OCI-LY3 (cell line): ENCODE results near the gene PTPRN2.

Source experiments
- EZH2phosphoT487 ChIP-seq: fragments of 200-600 bp; shearing (Covaris generic); IDR thresholded peaks from 2 replicates; pipeline ENCODE4 v1.6.1; 2018; ENCODE audit warnings: antibody characterized with exemption, mixed run types, low read depth
- TF ChIP-seq, protein P1 (sequence below): fragments of 200-600, 300-600 bp; sonication (generic); IDR thresholded peaks from 2 replicates; pipeline ENCODE4 v1.5.1; 2014; ENCODE audit warnings: antibody characterized with exemption, low read length, low read depth

DNA sequence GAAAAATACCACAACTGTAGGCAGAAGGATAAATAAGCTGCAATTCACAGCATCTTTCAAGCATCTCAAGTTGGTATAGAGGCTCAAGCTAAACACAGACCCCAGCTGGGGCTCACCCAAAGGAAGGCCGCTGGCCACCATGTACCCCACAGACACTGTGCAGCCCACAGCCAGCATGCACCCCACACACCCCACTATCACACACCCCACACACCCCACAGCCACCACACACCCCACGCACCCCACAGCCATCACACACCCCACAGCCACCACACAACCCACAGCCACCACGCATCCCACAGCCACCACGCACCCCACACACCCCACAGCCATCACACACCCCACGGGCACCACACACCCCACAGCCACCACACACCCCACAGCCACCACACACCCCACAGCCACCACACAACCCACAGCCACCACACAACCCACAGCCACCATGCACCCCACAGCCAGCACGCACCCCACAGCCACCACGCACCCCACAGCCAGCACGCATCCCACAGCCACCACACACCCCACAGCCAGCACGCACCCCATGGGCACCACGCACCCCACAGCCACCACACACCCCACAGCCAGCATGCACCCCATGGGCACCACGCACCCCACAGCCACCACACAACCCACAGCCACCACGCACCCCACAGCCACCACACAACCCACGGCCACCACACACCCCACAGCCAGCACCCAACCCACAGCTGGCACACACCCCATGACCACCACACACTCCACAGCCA is 1036.1 kb downstream of the PTPRN2 start:
- TF ChIP-seq, protein P1, sequence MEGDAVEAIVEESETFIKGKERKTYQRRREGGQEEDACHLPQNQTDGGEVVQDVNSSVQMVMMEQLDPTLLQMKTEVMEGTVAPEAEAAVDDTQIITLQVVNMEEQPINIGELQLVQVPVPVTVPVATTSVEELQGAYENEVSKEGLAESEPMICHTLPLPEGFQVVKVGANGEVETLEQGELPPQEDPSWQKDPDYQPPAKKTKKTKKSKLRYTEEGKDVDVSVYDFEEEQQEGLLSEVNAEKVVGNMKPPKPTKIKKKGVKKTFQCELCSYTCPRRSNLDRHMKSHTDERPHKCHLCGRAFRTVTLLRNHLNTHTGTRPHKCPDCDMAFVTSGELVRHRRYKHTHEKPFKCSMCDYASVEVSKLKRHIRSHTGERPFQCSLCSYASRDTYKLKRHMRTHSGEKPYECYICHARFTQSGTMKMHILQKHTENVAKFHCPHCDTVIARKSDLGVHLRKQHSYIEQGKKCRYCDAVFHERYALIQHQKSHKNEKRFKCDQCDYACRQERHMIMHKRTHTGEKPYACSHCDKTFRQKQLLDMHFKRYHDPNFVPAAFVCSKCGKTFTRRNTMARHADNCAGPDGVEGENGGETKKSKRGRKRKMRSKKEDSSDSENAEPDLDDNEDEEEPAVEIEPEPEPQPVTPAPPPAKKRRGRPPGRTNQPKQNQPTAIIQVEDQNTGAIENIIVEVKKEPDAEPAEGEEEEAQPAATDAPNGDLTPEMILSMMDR: no peak
- no peak for TF ChIP-seq EZH2phosphoT487
